Bone marrow (tissue), 2 donors: Measurements from ENCODE around the gene TMEM169.
A peak's percentile ranks its signal among the peaks of the same experiment; 100 is the strongest.

ENCODE experiments used
- DNase-seq, 2 donors: peaks; one replicate each; lab custom pipeline; 2025; lab: John Stamatoyannopoulos, UW

TMEM169 gene

DNA sequence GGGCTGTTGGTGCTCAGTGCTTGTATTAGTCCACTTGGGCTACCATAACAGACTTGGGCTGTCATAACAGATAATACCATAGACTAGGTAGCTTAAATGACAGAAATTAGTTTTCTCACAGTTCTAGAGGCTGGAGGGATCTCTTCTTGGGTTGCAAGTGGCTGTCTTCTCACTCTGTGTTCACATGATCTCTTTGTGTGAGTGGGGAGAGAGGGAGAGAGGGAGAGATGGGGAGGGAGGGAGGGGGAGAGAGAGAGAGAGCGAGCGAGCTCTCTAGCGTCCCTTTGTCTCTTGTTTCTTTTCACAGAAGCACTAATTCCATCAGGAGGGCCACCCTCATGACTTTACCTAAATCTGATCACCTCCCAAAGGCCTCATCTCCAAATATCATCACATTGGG, 23.0 kb downstream of the TMEM169 start:
- DNase-seq, result no peak

DNA sequence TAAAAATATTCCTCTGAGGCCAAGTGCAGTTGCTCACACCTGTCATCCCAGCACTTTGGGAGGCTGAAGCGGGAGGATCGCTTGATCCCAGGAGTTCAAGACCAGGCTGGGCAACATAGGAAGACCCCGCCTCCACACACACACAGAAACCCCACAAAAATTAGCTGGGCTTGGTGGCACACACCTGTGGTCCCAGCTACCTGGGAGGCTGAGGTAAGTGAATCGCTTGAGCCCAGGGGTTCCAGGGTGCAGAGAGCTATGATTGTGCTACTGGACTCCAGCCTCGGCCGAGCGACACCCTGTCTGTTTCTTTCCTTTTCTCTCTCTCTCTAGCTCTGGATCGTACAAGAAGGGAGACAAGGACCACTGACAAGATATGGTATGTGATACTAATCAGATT, 25.6 kb downstream of the TMEM169 start:
- no peak for DNase-seq

- no peak for DNase-seq
These were observed 26.0 kb downstream of the TMEM169 start for GRCh38 chr2:216107760-216108159.

- no peak for DNase-seq
These were observed 26.7 kb downstream of the TMEM169 start for GRCh38 chr2:216108310-216108966.

- peak; percentile 90 to 98 for DNase-seq
These were observed 27.5 kb downstream of the TMEM169 start, which contains the start of gene XRCC5 for GRCh38 chr2:216108967-216109921. Gene XRCC5 (plus strand): TSS chr2:216109348. CDS start chr2:216109437, 89 bp downstream.

- peak in 1 of 2 donors; percentile 26 for DNase-seq
These were observed 28.4 kb downstream of the TMEM169 start for GRCh38 chr2:216109962-216110614.

DNA sequence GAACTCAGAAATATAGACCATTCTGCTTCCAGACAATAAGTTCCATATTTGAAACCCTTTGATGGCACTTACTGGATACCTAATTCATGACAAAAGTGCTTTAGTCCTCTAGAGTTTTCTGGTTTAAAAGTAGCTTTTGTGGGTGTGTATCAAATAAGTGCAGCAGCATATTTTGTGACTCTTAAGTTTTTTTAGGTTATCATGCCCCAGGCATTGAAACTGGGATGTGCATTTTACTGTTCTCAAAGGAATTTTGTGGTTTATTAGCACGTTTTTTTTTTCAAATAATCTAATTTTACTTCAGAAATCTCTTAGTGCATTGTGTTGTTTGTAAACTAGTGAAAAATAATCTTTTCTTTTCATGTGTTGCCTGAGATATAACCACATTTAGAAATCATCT, 28.9 kb downstream of the TMEM169 start:
- DNase-seq, result no peak

DNA sequence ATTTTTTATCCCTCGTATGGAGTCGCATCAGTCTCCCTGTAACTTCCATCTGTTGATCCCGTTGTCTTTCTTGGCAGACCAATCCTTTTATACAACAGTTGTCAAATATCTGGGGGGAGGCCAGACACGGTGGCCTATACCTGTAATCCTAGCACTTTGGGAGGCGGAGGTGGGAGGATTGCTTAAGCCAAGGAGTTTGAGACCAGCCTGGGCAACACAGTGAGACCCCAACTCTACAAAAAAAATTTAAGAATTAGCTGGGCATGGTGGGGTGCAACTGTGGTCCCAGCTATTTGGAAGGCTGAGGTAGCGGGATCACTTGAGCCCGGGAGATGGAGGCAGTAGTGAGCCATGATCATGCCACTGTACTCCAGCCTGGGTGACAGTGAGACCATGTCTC, 29.4 kb downstream of the TMEM169 start:
- no peak for DNase-seq

DNA sequence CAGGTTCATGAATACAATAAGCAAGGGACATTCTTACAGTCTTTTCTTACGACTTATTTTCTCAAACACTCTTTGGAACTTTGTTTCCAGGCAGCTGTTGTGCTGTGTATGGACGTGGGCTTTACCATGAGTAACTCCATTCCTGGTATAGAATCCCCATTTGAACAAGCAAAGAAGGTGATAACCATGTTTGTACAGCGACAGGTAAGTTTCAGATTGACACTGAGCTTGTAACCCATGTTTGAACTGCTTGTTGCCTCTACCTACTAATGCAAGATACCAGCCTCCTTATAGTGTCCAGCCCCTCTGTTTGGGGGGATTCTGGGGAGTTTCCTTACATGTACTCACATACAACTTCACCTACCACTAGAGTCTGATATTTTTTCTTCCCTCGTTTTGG, 31.2 kb downstream of the TMEM169 start:
- no peak for DNase-seq

DNA sequence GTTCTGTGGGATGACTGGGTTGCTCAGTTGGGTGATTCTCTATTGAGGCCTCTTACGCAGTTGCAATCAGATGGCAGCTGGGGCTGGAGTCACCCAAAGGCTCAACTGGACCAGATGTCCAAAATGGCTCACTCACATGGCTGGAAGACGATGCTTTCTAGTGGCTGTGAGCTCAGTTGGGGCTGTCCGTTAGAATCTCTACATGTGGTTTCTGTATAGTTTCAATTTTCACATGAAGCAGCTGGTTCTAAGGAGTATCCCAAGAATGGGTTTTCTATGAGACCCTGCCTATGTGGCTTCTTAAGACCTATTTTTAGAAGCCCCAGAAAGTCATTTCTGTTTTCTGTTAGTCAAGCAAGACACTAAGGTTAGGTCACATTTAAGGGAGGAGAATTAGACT, 31.9 kb downstream of the TMEM169 start:
- DNase-seq, result no peak

DNA sequence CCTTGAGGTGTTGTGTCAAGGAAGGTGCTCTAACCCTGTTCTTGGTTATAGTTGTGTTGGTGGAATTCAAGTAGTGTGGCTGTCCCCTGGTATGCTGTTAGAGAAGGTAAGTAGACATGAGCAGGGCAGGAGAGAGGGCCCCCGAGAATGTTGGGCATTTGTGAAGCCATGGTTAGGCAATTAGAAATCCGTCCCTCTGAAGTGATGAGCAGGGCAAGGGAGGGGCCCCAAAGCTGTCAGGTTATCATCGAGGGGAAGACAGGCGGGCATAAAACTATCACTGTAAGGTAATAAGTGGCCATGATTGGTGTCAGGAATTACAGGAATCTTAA, 32.6 kb downstream of the TMEM169 start:
- DNase-seq, result no peak

DNA sequence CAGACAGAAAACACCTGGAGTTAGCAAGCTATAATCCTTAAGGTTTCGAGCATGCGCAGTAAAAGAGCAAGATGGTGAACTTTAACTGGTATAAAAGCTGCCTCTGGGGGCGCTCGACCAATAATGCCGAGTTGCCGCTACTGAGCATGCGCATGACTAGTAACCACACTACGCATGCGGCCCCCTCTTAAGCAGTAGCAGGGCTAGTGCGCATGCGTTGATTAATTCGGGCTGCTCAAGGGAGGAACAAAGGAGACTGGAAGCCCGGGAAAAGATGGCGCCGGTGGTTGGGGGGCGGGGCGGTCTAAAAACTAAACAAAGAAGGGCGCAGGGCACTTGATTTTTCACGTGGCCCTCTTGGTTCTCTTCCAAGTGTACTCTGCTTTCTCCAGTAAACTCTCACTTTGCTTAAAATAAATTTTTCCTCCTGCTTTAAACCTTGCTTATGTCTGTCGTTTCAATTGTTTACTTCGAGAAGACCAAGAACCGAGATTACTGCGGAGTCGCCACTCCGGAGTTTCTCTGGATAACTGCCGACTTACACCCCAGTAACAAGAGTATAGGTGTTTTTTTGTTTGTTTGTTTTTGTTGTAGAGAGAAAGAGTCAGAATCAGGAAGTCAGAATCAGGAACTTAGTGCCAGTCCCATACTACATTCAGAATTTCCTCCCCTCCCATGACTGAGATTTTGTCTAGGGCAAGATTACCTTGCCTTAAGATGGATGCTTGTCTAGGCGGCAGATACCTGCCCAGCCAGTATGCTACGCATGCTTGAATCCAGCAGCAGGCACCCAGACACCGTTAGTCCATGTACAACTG, 33.2 kb downstream of the TMEM169 start:
- DNase-seq, result peak; percentile 84 to 98

DNA sequence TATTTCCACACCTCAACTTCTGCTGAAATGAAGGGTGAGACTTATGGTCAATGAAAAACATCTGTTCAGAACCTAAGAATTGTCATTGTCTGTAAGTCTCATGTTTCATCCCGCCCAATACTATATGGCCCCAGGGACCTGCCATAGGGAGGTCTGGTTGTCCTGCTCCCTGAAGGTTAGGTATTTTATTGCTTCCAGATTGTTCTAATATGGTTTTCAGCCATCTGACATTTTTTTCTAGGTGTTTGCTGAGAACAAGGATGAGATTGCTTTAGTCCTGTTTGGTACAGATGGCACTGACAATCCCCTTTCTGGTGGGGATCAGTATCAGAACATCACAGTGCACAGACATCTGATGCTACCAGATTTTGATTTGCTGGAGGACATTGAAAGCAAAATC, 34.7 kb downstream of the TMEM169 start:
- DNase-seq, result no peak

- no peak for DNase-seq
These were observed 36.0 kb downstream of the TMEM169 start for GRCh38 chr2:216117561-216118340.

DNA sequence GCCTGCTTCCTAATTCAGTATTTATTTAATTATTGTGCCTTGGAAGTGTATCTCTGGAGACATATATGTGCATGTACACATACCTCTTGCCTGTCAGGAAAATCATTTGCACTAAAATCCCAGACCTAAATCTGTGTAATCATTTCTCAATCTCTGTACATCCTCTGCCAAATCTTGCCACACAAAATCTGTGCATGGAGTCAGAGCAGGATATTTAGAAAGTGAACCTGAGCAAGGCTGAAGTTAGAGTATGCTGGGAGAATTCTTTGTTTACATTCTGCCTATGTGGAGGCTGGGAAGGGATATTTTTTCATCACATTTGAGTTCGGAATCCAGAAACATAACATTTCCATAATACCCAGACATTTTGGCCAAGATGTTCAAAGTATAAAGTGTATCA, 36.8 kb downstream of the TMEM169 start:
- no peak for DNase-seq

DNA sequence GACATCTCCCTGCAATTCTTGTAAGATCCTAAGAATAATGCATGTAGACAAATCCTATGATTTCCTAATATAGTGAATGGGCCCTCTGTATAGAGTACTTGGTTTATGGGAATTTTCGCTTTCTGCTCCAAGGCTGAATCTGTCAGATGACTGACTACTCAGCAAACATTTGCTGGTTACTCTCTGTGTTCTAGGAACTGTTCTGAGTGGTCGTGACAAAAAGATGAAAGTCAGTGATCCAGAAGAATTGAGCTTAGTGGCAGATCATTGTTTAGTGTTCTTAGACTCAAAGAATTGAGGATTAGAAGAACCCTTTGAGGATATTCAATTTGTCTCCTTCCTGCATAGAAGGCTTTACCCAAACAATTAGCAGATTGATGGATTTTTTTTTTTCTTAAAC, 37.4 kb downstream of the TMEM169 start:
- DNase-seq, result no peak

- DNase-seq, result no peak
These were observed 38.3 kb downstream of the TMEM169 start for GRCh38 chr2:216119986-216120385.

- DNase-seq, result no peak
These were observed 39.5 kb downstream of the TMEM169 start for GRCh38 chr2:216121255-216121654.

DNA sequence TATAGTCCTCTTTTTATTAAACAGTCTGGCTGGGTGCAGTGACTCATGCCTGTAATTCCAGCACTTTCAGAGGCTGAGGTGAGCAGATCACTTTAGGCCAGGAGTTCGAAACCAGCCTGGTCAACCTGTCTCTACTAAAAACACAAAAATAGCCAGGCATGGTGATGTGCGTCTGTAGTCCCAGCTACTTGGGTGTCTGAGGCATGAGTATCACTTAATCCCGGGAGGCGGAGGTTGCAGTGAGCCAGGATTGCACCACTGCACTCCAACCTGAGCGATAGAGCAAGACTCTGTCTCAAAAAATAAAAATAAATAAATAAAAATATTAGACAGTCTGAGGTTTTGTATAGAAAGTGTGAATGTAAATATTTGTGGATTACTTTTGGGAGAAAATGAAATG, 45.2 kb downstream of the TMEM169 start:
- DNase-seq, result no peak

- no peak for DNase-seq
These were observed 48.7 kb downstream of the TMEM169 start for GRCh38 chr2:216130346-216130971.
